GM20000 (cell line): Measurements from ENCODE around the gene MATK.
A peak's percentile ranks its signal among the peaks of the same experiment; 100 is the strongest.
"Not testable (repeated sequence)": the region's sequence is repeated elsewhere in the genome, so short reads cannot be mapped to it uniquely, and the experiment has no call there.

Experiments
- DNase-seq: peaks from one replicate; pipeline ENCODE4 v3.0.0; 2012; ENCODE audit warnings: low spot score
- CTCF ChIP-seq: IDR thresholded peaks from 2 replicates; pipeline ENCODE4 v1.5.1; 2012; ENCODE audit warnings: mild to moderate bottlenecking, control low read depth; ENCODE audit errors: extremely low read depth, missing control alignments

Gene MATK

GRCh38 chr19:3761382-3762129 lies 24.6 kb downstream of the MATK start, which contains the start of gene APBA3:
Gene APBA3, minus strand, starts transcription at chr19:3761692. Its CDS starts 1,428 bp downstream, at chr19:3760264.
- peak; percentile 68 for TF ChIP-seq CTCF
- peak; percentile 97 for DNase-seq

GRCh38 chr19:3760871-3761361 lies 25.3 kb downstream of the MATK start:
- no peak for TF ChIP-seq CTCF
- no peak for DNase-seq

- DNase-seq = no peak
- no peak for TF ChIP-seq CTCF
These were observed 26.5 kb downstream of the MATK start for GRCh38 chr19:3759482-3760254.

GRCh38 chr19:3758297-3758696 lies 27.9 kb downstream of the MATK start:
- DNase-seq = not testable (repeated sequence)

GRCh38 chr19:3757705-3758104 lies 28.5 kb downstream of the MATK start:
- not testable (repeated sequence) for DNase-seq

GRCh38 chr19:3753631-3754410 lies 32.4 kb downstream of the MATK start:
- no peak for TF ChIP-seq CTCF
- DNase-seq = no peak

- TF ChIP-seq CTCF = no peak
- DNase-seq = no peak
These were observed 33.7 kb downstream of the MATK start for GRCh38 chr19:3752492-3752891.

GRCh38 chr19:3751236-3751635 lies 34.9 kb downstream of the MATK start:
- no peak for DNase-seq
- TF ChIP-seq CTCF = no peak
